Breast epithelium (tissue), 4 donors: ENCODE data around the gene MACROD1. TPM values are rescaled to one million over a fixed set of nuclear protein-coding genes. Genes with fewer than 3 reads are reported as not detected.

Experiments
- DNase-seq, 2 donors: peaks; one replicate each; pipeline ENCODE4 v3.0.0-alpha.2; 2019; ENCODE audit warnings: low spot score in 2 of 2
- H3K27ac ChIP-seq, 2 donors: fragments of 200-600 bp; sonication (generic) in 1 of 2; one replicate each; pipeline ENCODE4 v1.5.1; 2016 to 2019; ENCODE audit warnings: mild to moderate bottlenecking in 1 of 2
- H3K27me3 ChIP-seq, 2 donors: fragments of 200-600 bp; sonication (generic) in 1 of 2; one replicate each; pipeline versions ENCODE4 v1.5.1 to v1.6.0; 2017 to 2019; ENCODE audit warnings: control low read depth in 1 of 2, mild to moderate bottlenecking in 1 of 2
- H3K36me3 ChIP-seq: fragments of 200-600 bp; one replicate; pipeline ENCODE4 v1.5.1; 2019
- H3K4me1 ChIP-seq, 2 donors: fragments of 200-600 bp; sonication (generic); one replicate each; pipeline ENCODE4 v1.5.1; 2016 to 2019; ENCODE audit warnings: control low read depth in 1 of 2
- H3K4me3 ChIP-seq, 3 donors: fragments of 200-600 bp; sonication (generic); 1 replicate in 2 of 3; 2 replicates in 1 of 3; pipeline ENCODE4 v1.5.1; 2016 to 2019; ENCODE audit warnings: mild to moderate bottlenecking in 3 of 3, moderate library complexity in 2 of 3
- H3K9me3 ChIP-seq, 2 donors: fragments of 200-600 bp; sonication (generic) in 1 of 2; one replicate each; pipeline ENCODE4 v1.5.1; 2016 to 2019; ENCODE audit warnings: control low read depth in 1 of 2
- CTCF ChIP-seq, 3 donors: fragments of 450-650 bp; IDR thresholded peaks; one replicate each; pipeline ENCODE4 v1.5.1; 2016 to 2017; ENCODE audit warnings: antibody characterized with exemption in 3 of 3, mild to moderate bottlenecking in 3 of 3, moderate library complexity in 3 of 3
- POLR2A ChIP-seq: fragments of 450-650 bp; IDR thresholded peaks from one replicate; pipeline ENCODE4 v1.6.1; 2016; ENCODE audit warnings: antibody characterized with exemption, mild to moderate bottlenecking, moderate library complexity
- POLR2AphosphoS5 ChIP-seq, 3 donors: sonication (generic); formaldehyde crosslinking; IDR thresholded peaks; one replicate each; pipeline ENCODE4 v1.6.1; 2017; ENCODE audit warnings: antibody characterized with exemption in 3 of 3
- intact Hi-C: fragments of 100-400 bp; cut with DNase I; formaldehyde crosslinking; loops from one replicate; pipeline ENCODE4 v1.15.1; 2023; ENCODE audit warnings: low total_unique reads
- total RNA-seq, 3 donors: library from RNA; depleted of rRNA; stranded (reverse); fragments of >200 nt; gene quantifications; one replicate each; pipeline ENCODE4 v1.1.0, GENCODE V29; 2016

The MACROD1 gene
- total RNA-seq, 3 donors from 2014 or later: 19.7 to 113 (median 40.3) TPM

GRCh38 chr11:64204464-64204989 lies 38.6 kb upstream of the MACROD1 start:
- H3K4me3 ChIP-seq: no peak overlapping the region
- H3K36me3 ChIP-seq: peaks cover 6% of the 10 kb centered on the region
- intact Hi-C loops: no loop called here
- H3K9me3 ChIP-seq: no peaks in the 10 kb centered on the region
- peak; percentile 86 to 87 for DNase-seq
- peak; percentile 75 to 84 (median 79) for TF ChIP-seq POLR2AphosphoS5 (IDR thresholded peaks at IDR 0.05)
- no peak for TF ChIP-seq POLR2A
- TF ChIP-seq CTCF (IDR thresholded peaks at IDR 0.05): peak; percentile 34 to 84 (median 51)
- peaks cover 0 to 8% of the 10 kb centered on the region in 2 donors for H3K4me1 ChIP-seq
- peak overlapping the region in 1 of 2 donors; percentile 14 for H3K27ac ChIP-seq
- no peaks in the 10 kb centered on the region for H3K27me3 ChIP-seq

GRCh38 chr11:64204080-64204440 lies 38.1 kb upstream of the MACROD1 start:
- no peak for TF ChIP-seq CTCF (IDR thresholded peaks at IDR 0.05)
- TF ChIP-seq POLR2A: no peak
- no peak for TF ChIP-seq POLR2AphosphoS5 (IDR thresholded peaks at IDR 0.05)
- intact Hi-C loops: no loop called here
- H3K4me1 ChIP-seq: peaks cover 0 to 8% of the 10 kb centered on the region in 2 donors
- no peak overlapping the region for H3K27ac ChIP-seq
- peaks cover 6% of the 10 kb centered on the region for H3K36me3 ChIP-seq
- H3K27me3 ChIP-seq: no peaks in the 10 kb centered on the region
- DNase-seq: no peak
- no peaks in the 10 kb centered on the region for H3K9me3 ChIP-seq
- H3K4me3 ChIP-seq: no peak overlapping the region

GRCh38 chr11:64203421-64204079 lies 37.6 kb upstream of the MACROD1 start:
- intact Hi-C loops: no loop called here
- H3K9me3 ChIP-seq: no peaks in the 10 kb centered on the region
- peaks cover 0 to 8% of the 10 kb centered on the region in 2 donors for H3K4me1 ChIP-seq
- H3K27me3 ChIP-seq: no peaks in the 10 kb centered on the region
- H3K4me3 ChIP-seq: no peak overlapping the region
- H3K27ac ChIP-seq: no peak overlapping the region
- DNase-seq: no peak
- H3K36me3 ChIP-seq: peaks cover 6% of the 10 kb centered on the region
- TF ChIP-seq POLR2AphosphoS5 (IDR thresholded peaks at IDR 0.05) (no peak), POLR2A (no peak), CTCF (IDR thresholded peaks at IDR 0.05) (no peak)

- H3K27me3 ChIP-seq: no peaks in the 10 kb centered on the region
- H3K4me3 ChIP-seq: no peak overlapping the region
- no peaks in the 10 kb centered on the region for H3K9me3 ChIP-seq
- H3K27ac ChIP-seq: no peak overlapping the region
- peaks cover 6% of the 10 kb centered on the region for H3K36me3 ChIP-seq
- no peak for TF ChIP-seq POLR2AphosphoS5 (IDR thresholded peaks at IDR 0.05)
- no peak for TF ChIP-seq POLR2A
- TF ChIP-seq CTCF (IDR thresholded peaks at IDR 0.05): no peak
- intact Hi-C loops: no loop called here
- H3K4me1 ChIP-seq: peaks cover 0 to 8% of the 10 kb centered on the region in 2 donors
- no peak for DNase-seq
Measured at GRCh38 chr11:64202992-64203391, 37.1 kb upstream of the MACROD1 start.

- H3K36me3 ChIP-seq: peaks cover 6% of the 10 kb centered on the region
- H3K27me3 ChIP-seq: no peaks in the 10 kb centered on the region
- H3K4me1 ChIP-seq: peaks cover 0 to 8% of the 10 kb centered on the region in 2 donors
- no peak overlapping the region for H3K4me3 ChIP-seq
- intact Hi-C loops: no loop called here
- H3K9me3 ChIP-seq: no peaks in the 10 kb centered on the region
- no peak for DNase-seq
- H3K27ac ChIP-seq: no peak overlapping the region
- TF ChIP-seq POLR2AphosphoS5 (IDR thresholded peaks at IDR 0.05): no peak
- TF ChIP-seq POLR2A: no peak
- TF ChIP-seq CTCF (IDR thresholded peaks at IDR 0.05): no peak
Measured at GRCh38 chr11:64201543-64201942, 35.6 kb upstream of the MACROD1 start.
